HepG2 (cell line): ENCODE measurements around the gene JPH4. TPM values are rescaled to one million over a fixed set of nuclear protein-coding genes. Genes with fewer than 3 reads are reported as not detected.
A peak's percentile ranks its signal among the peaks of the same experiment; 100 is the strongest.

ENCODE experiments used
- FOXJ3 ChIP-seq: sonication (generic); formaldehyde crosslinking; IDR thresholded peaks from 2 replicates; pipeline ENCODE4 v1.4.0; 2020; ENCODE audit warnings: missing genetic modification reagents, mild to moderate bottlenecking, borderline replicate concordance
- GLI4 ChIP-seq: sonication (generic); formaldehyde crosslinking; IDR thresholded peaks from 2 replicates; pipeline ENCODE4 v1.5.1; 2020; ENCODE audit warnings: missing genetic modification reagents, mild to moderate bottlenecking, moderate library complexity, borderline replicate concordance
- RFXANK ChIP-seq: IDR thresholded peaks from 2 replicates; pipeline ENCODE4 v1.6.1; 2016
- TARDBP ChIP-seq: sonication (generic); formaldehyde crosslinking; IDR thresholded peaks from 2 replicates; pipeline ENCODE4 v1.8.0; 2022; ENCODE audit warnings: mild to moderate bottlenecking, missing genetic modification reagents
- ZBTB20 ChIP-seq: sonication (generic); formaldehyde crosslinking; IDR thresholded peaks from 2 replicates; pipeline ENCODE4 v1.8.1; 2023; ENCODE audit warnings: missing genetic modification reagents, low read depth, mild to moderate bottlenecking, borderline replicate concordance
- ZNF20 ChIP-seq: sonication (generic); formaldehyde crosslinking; IDR thresholded peaks from 2 replicates; pipeline ENCODE4 v1.4.0; 2020; ENCODE audit warnings: mild to moderate bottlenecking, moderate library complexity, missing genetic modification reagents
- ZNF230 ChIP-seq: sonication (generic); formaldehyde crosslinking; IDR thresholded peaks from 2 replicates; pipeline ENCODE4 v1.4.0; 2020; ENCODE audit warnings: mild to moderate bottlenecking, missing genetic modification reagents
- ZNF343 ChIP-seq: sonication (generic); formaldehyde crosslinking; IDR thresholded peaks from 2 replicates; pipeline ENCODE4 v1.4.0; 2020; ENCODE audit warnings: mild to moderate bottlenecking, missing genetic modification reagents
- ZNF382 ChIP-seq: sonication (generic); formaldehyde crosslinking; IDR thresholded peaks from 2 replicates; pipeline ENCODE4 v1.5.0; 2020; ENCODE audit warnings: missing genetic modification reagents, mild to moderate bottlenecking, borderline replicate concordance
- ZNF552 ChIP-seq: sonication (generic); formaldehyde crosslinking; IDR thresholded peaks from 2 replicates; pipeline ENCODE4 v1.9.0; 2022; ENCODE audit warnings: missing genetic modification reagents, mild to moderate bottlenecking, borderline replicate concordance
- polyA plus RNA-seq, 8 experiments: library from polyadenylated mRNA; depleted of rRNA in 3 of 8; stranded (reverse) in 7 of 8; unstranded in 1 of 8; fragments of >200 nt; fragmentation: Illumina TruSeq in 4 of 8; extraction: Trizol in 4 of 8; gene quantifications; 2 replicates each; pipeline versions ENCODE4 v1.2.1 to v1.2.3, GENCODE V29; 2011 to 2016; ENCODE audit warnings: low read depth in 4 of 8, missing spikeins in 1 of 8, mixed read lengths in 1 of 8; ENCODE audit not compliant: insufficient read depth in 1 of 8
- total RNA-seq, 5 experiments: library from RNA; depleted of rRNA; stranded (reverse); fragments of >200 nt; fragmentation: Illumina TruSeq; extraction: Trizol; gene quantifications; 2 replicates each; pipeline ENCODE4 v1.2.3, GENCODE V29; 2016; ENCODE audit warnings: low read depth in 1 of 5
- TF ChIP-seq, protein P1 (sequence below): sonication (generic); formaldehyde crosslinking; IDR thresholded peaks from 2 replicates; pipeline ENCODE4 v1.5.0; 2020; ENCODE audit warnings: missing genetic modification reagents, mild to moderate bottlenecking, borderline replicate concordance
- TF ChIP-seq, protein P2 (sequence below): sonication (generic); formaldehyde crosslinking; IDR thresholded peaks from 2 replicates; pipeline ENCODE4 v1.9.0; 2021; ENCODE audit warnings: missing genetic modification reagents, borderline replicate concordance
- TF ChIP-seq, protein P3 (sequence below): sonication (generic); formaldehyde crosslinking; IDR thresholded peaks from 2 replicates; pipeline ENCODE4 v1.8.0; 2022; ENCODE audit warnings: mild to moderate bottlenecking, missing genetic modification reagents, borderline replicate concordance
- TF ChIP-seq, protein P4 (sequence below): sonication (generic); formaldehyde crosslinking; IDR thresholded peaks from 2 replicates; pipeline ENCODE4 v1.5.1; 2020; ENCODE audit warnings: mild to moderate bottlenecking, missing genetic modification reagents, moderate library complexity
- TF ChIP-seq, protein P5 (sequence below): sonication (generic); formaldehyde crosslinking; IDR thresholded peaks from 2 replicates; pipeline ENCODE4 v1.4.0; 2020; ENCODE audit warnings: missing genetic modification reagents, borderline replicate concordance

JPH4 gene
- total and polyA plus RNA-seq, 2 of the 13 experiments (the other 11 are each of a cell fraction or from before 2014, with no cell fraction given): 0.08 to 0.22 TPM

DNA sequence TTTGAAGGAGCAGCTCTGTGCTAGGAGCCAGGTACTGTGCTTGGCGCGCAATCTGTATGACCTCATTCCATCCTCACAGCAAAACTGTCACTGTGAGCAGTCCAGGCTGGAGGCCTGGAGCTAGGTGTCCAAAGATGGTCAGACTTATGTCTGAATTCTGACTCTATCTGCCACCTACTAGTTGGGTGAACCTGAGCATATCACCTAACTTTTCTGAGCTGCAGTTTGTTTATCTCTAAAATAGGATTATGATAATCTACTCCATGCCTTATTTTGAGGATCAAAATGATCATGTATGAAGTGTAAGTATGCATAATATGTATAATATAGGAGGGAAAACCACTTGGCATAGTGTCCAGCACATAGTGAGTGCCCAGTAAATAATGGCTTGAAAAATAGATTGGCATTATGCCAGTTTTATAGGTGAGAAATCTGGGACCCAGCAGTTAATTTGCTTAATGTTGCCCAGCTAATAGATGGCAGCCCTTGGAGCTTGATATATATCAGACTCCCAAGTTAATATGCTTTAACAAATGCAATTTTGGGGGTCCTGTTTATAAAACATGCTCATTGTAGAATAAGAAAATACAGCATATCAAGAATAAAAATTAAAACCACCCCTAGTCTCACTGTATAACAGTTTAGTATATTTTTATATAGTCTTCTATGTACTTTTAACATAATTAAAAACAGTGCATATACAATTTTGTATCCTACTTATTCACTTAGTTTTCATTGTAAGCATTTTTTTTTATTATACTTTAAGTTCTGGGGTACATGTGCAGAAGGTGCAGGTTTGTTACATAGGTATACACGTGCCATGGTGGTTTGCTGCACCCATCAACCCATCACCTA, 4.5 kb upstream of the JPH4 start (continued):
- TF ChIP-seq, protein P1, sequence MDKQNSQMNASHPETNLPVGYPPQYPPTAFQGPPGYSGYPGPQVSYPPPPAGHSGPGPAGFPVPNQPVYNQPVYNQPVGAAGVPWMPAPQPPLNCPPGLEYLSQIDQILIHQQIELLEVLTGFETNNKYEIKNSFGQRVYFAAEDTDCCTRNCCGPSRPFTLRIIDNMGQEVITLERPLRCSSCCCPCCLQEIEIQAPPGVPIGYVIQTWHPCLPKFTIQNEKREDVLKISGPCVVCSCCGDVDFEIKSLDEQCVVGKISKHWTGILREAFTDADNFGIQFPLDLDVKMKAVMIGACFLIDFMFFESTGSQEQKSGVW (CRISPR knock-in tag): peak; percentile 11; the same call in 1 of the 2 replicates
- TF ChIP-seq, protein P2, sequence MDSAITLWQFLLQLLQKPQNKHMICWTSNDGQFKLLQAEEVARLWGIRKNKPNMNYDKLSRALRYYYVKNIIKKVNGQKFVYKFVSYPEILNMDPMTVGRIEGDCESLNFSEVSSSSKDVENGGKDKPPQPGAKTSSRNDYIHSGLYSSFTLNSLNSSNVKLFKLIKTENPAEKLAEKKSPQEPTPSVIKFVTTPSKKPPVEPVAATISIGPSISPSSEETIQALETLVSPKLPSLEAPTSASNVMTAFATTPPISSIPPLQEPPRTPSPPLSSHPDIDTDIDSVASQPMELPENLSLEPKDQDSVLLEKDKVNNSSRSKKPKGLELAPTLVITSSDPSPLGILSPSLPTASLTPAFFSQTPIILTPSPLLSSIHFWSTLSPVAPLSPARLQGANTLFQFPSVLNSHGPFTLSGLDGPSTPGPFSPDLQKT (CRISPR knock-in tag): no peak
- TF ChIP-seq ZNF20 (CRISPR knock-in tag): no peak
- TF ChIP-seq TARDBP (CRISPR knock-in tag): peak; percentile 49; the same call in 1 of the 2 replicates
- TF ChIP-seq, protein P3, sequence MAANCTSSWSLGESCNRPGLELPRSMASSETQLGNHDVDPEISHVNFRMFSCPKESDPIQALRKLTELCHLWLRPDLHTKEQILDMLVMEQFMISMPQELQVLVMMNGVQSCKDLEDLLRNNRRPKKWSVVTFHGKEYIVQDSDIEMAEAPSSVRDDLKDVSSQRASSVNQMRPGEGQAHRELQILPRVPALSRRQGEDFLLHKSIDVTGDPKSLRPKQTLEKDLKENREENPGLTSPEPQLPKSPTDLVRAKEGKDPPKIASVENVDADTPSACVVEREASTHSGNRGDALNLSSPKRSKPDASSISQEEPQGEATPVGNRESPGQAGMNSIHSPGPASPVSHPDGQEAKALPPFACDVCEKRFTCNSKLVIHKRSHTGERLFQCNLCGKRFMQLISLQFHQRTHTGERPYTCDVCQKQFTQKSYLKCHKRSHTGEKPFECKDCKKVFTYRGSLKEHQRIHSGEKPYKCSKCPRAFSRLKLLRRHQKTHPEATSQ: 0 out of 2 replicates have a peak, but pooled peaks have one; percentile 61
- 0 out of 2 replicates have a peak, but pooled peaks have one; percentile 8 for TF ChIP-seq ZNF343
- TF ChIP-seq RFXANK: peak; percentile 5; the same call in 1 of the 2 replicates
- no peak for TF ChIP-seq ZNF230 (CRISPR knock-in tag)
- no peak for TF ChIP-seq FOXJ3 (CRISPR knock-in tag)
- TF ChIP-seq, protein P4, sequence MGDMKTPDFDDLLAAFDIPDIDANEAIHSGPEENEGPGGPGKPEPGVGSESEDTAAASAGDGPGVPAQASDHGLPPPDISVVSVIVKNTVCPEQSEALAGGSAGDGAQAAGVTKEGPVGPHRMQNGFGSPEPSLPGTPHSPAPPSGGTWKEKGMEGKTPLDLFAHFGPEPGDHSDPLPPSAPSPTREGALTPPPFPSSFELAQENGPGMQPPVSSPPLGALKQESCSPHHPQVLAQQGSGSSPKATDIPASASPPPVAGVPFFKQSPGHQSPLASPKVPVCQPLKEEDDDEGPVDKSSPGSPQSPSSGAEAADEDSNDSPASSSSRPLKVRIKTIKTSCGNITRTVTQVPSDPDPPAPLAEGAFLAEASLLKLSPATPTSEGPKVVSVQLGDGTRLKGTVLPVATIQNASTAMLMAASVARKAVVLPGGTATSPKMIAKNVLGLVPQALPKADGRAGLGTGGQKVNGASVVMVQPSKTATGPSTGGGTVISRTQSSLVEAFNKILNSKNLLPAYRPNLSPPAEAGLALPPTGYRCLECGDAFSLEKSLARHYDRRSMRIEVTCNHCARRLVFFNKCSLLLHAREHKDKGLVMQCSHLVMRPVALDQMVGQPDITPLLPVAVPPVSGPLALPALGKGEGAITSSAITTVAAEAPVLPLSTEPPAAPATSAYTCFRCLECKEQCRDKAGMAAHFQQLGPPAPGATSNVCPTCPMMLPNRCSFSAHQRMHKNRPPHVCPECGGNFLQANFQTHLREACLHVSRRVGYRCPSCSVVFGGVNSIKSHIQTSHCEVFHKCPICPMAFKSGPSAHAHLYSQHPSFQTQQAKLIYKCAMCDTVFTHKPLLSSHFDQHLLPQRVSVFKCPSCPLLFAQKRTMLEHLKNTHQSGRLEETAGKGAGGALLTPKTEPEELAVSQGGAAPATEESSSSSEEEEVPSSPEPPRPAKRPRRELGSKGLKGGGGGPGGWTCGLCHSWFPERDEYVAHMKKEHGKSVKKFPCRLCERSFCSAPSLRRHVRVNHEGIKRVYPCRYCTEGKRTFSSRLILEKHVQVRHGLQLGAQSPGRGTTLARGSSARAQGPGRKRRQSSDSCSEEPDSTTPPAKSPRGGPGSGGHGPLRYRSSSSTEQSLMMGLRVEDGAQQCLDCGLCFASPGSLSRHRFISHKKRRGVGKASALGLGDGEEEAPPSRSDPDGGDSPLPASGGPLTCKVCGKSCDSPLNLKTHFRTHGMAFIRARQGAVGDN (CRISPR knock-in tag): no peak
- TF ChIP-seq, protein P5, sequence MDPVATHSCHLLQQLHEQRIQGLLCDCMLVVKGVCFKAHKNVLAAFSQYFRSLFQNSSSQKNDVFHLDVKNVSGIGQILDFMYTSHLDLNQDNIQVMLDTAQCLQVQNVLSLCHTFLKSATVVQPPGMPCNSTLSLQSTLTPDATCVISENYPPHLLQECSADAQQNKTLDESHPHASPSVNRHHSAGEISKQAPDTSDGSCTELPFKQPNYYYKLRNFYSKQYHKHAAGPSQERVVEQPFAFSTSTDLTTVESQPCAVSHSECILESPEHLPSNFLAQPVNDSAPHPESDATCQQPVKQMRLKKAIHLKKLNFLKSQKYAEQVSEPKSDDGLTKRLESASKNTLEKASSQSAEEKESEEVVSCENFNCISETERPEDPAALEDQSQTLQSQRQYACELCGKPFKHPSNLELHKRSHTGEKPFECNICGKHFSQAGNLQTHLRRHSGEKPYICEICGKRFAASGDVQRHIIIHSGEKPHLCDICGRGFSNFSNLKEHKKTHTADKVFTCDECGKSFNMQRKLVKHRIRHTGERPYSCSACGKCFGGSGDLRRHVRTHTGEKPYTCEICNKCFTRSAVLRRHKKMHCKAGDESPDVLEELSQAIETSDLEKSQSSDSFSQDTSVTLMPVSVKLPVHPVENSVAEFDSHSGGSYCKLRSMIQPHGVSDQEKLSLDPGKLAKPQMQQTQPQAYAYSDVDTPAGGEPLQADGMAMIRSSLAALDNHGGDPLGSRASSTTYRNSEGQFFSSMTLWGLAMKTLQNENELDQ (CRISPR knock-in tag): peak; percentile 38; the same call in 1 of the 2 replicates
- TF ChIP-seq ZBTB20: no peak
- TF ChIP-seq ZNF552 (CRISPR knock-in tag): no peak
- TF ChIP-seq ZNF382 (CRISPR knock-in tag): no peak
- 0 out of 2 replicates have a peak, but pooled peaks have one; percentile 49 for TF ChIP-seq GLI4 (CRISPR knock-in tag)
